OCI-LY3 (cell line): ENCODE measurements around the gene PLA2G2F.

Experiments
- H2AFZ ChIP-seq: fragments of 200-600, 300-600 bp; shearing (Covaris generic); 2 replicates; pipeline ENCODE4 v1.6.0; 2014; ENCODE audit warnings: antibody characterized with exemption, low read depth, low read length
- H3K27ac ChIP-seq: fragments of 200-600, 300-600 bp; sonication (generic); 2 replicates; pipeline ENCODE4 v1.5.1; 2014; ENCODE audit warnings: mild to moderate bottlenecking, low read length, moderate library complexity, mixed read lengths
- H3K27me3 ChIP-seq: fragments of 200-600, 300-600 bp; sonication (generic); 2 replicates; pipeline ENCODE4 v1.6.1; 2014; ENCODE audit warnings: low read depth, low read length, mixed read lengths
- H3K36me3 ChIP-seq: fragments of 200-600, 300-600 bp; sonication (generic); replicated peaks from 2 replicates; pipeline ENCODE3; 2014; ENCODE audit warnings: low read depth, low read length, mixed read lengths
- H3K4me1 ChIP-seq: fragments of 300-600, 200-600 bp; sonication (generic); 2 replicates; pipeline ENCODE4 v1.6.1; 2014; ENCODE audit warnings: low read length, mixed read lengths
- H3K4me2 ChIP-seq: fragments of 200-600, 300-600 bp; sonication (generic); 2 replicates; pipeline ENCODE4 v1.6.1; 2014; ENCODE audit warnings: low read length, mixed read lengths
- H3K4me3 ChIP-seq: fragments of 300-600, 200-600 bp; sonication (generic); 2 replicates; pipeline ENCODE4 v1.5.1; 2014; ENCODE audit warnings: antibody characterized with exemption, mild to moderate bottlenecking, low read length, moderate library complexity
- H3K79me2 ChIP-seq: fragments of 300-600, 200-600 bp; shearing (Covaris generic); 2 replicates; pipeline ENCODE4 v1.6.1; 2014; ENCODE audit warnings: mild to moderate bottlenecking, low read length, mixed read lengths
- H3K9ac ChIP-seq: fragments of 300-600, 200-600 bp; shearing (Covaris generic); 2 replicates; pipeline ENCODE4 v1.6.0; 2014; ENCODE audit warnings: mild to moderate bottlenecking, low read length, moderate library complexity
- H3K9me3 ChIP-seq: fragments of 200-600, 300-600 bp; shearing (Covaris generic); 2 replicates; pipeline ENCODE4 v1.6.1; 2014; ENCODE audit warnings: low read length, mixed read lengths; ENCODE audit not compliant: insufficient read depth
- H4K20me1 ChIP-seq: fragments of 200-600, 300-600 bp; sonication (generic); 2 replicates; pipeline ENCODE4 v1.6.1; 2016; ENCODE audit warnings: low read length, mixed read lengths; ENCODE audit not compliant: insufficient read depth
- EZH2phosphoT487 ChIP-seq: fragments of 200-600 bp; shearing (Covaris generic); IDR thresholded peaks from 2 replicates; pipeline ENCODE4 v1.6.1; 2018; ENCODE audit warnings: antibody characterized with exemption, mixed run types, low read depth
- TF ChIP-seq, protein P1 (sequence below): fragments of 200-600, 300-600 bp; sonication (generic); IDR thresholded peaks from 2 replicates; pipeline ENCODE4 v1.5.1; 2014; ENCODE audit warnings: antibody characterized with exemption, low read length, low read depth

The PLA2G2F gene

DNA sequence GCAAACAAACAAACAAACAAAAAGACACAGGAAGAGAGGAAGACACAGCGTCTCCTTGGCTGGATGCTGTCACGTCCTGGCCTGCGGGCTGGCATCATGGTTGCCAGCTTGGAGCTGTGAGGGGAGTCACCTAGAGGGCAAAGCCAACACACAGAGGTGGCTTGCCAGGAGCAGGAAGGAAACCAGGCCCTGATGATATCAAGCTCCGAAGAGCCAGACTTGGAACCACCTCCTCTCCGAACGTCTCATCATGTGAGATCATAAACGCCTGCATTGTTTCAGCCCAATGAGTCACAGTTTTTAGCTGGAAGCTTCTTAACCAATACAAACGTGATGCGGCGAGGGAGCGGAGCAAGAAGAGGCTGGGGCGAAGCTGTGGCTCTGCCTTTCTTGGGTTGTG, 28.4 kb upstream of the PLA2G2F start:
- peaks cover 9% of the 10 kb centered on the region for H3K4me1 ChIP-seq
- H3K4me3 ChIP-seq: no peak overlapping the region
- no peaks in the 10 kb centered on the region for H4K20me1 ChIP-seq
- no peak overlapping the region for H3K27ac ChIP-seq
- no peak overlapping the region for H2AFZ ChIP-seq
- no peaks in the 10 kb centered on the region for H3K36me3 ChIP-seq
- no peaks in the 10 kb centered on the region for H3K79me2 ChIP-seq
- H3K4me2 ChIP-seq: no peak overlapping the region
- TF ChIP-seq, protein P1, sequence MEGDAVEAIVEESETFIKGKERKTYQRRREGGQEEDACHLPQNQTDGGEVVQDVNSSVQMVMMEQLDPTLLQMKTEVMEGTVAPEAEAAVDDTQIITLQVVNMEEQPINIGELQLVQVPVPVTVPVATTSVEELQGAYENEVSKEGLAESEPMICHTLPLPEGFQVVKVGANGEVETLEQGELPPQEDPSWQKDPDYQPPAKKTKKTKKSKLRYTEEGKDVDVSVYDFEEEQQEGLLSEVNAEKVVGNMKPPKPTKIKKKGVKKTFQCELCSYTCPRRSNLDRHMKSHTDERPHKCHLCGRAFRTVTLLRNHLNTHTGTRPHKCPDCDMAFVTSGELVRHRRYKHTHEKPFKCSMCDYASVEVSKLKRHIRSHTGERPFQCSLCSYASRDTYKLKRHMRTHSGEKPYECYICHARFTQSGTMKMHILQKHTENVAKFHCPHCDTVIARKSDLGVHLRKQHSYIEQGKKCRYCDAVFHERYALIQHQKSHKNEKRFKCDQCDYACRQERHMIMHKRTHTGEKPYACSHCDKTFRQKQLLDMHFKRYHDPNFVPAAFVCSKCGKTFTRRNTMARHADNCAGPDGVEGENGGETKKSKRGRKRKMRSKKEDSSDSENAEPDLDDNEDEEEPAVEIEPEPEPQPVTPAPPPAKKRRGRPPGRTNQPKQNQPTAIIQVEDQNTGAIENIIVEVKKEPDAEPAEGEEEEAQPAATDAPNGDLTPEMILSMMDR: no peak
- H3K27me3 ChIP-seq: no peaks in the 10 kb centered on the region
- no peaks in the 10 kb centered on the region for H3K9me3 ChIP-seq
- no peak overlapping the region for H3K9ac ChIP-seq

DNA sequence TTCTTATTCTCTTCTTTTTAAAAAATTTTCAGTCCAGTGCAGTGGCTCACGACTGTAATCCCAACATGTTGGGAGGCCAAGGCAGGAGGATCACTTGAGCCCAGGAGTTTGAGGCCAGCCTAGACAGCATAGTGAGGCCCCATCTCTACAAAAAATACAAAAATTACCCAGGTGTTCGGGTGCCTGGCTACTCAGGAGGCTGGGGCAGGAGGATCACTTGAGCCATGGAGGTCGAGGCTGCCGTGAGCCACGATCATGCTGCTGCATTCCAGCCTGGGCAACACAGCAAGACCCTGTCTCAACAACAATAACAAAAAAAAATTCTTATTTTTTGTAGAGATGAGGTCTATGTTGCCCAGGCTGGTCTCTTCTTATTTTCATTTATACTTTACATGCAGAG, 27.7 kb upstream of the PLA2G2F start:
- no peak overlapping the region for H3K4me3 ChIP-seq
- H3K9ac ChIP-seq: no peak overlapping the region
- no peak for TF ChIP-seq EZH2phosphoT487
- TF ChIP-seq, protein P1: no peak
- H3K4me2 ChIP-seq: no peak overlapping the region
- no peak overlapping the region for H3K27ac ChIP-seq
- H3K36me3 ChIP-seq: no peaks in the 10 kb centered on the region
- no peak overlapping the region for H2AFZ ChIP-seq
- H3K79me2 ChIP-seq: no peaks in the 10 kb centered on the region
- H3K27me3 ChIP-seq: no peaks in the 10 kb centered on the region
- H4K20me1 ChIP-seq: no peaks in the 10 kb centered on the region
- no peaks in the 10 kb centered on the region for H3K9me3 ChIP-seq
- H3K4me1 ChIP-seq: peaks cover 9% of the 10 kb centered on the region

DNA sequence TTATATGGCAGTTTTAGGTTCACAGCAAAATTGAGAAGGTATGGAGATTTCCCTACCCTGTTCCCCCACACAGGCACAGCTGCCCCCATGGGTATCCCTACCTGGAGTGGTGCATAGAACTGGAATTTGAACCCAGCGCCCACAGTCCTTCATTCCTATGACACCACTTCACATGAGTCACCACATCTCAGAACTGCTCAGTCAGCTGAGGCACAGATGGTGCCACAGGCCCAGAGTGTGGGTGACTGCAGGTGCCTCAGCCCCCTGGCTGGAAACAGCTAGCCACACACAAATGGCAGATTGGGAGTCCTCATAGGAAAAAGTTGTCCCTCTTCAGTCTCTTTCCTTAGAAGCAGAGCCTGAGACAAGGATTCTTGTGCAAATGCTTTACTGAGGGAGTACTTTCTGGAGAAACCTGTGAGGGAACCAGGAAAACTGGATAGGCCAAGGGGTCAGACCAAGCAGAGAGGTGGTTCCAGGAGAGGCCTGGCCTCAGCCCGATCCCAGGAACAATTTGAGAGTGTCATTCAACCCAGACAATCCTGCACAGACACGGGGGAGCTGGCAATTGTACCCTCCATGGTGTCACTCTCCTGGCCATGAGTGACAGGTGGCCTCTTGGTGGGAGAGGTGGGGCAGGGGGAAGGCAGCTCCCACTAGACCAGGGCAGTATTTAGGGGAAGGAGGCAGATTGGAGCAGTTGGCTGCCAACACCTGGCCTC, 26.7 kb upstream of the PLA2G2F start:
- H2AFZ ChIP-seq: no peak overlapping the region
- no peak for TF ChIP-seq EZH2phosphoT487
- TF ChIP-seq, protein P1: no peak
- peaks cover 12% of the 10 kb centered on the region for H3K4me1 ChIP-seq
- no peak overlapping the region for H3K4me2 ChIP-seq
- no peak overlapping the region for H3K27ac ChIP-seq
- no peaks in the 10 kb centered on the region for H3K36me3 ChIP-seq
- H3K4me3 ChIP-seq: no peak overlapping the region
- no peak overlapping the region for H3K9ac ChIP-seq
- H3K9me3 ChIP-seq: no peaks in the 10 kb centered on the region
- no peaks in the 10 kb centered on the region for H4K20me1 ChIP-seq
- no peaks in the 10 kb centered on the region for H3K79me2 ChIP-seq
- no peaks in the 10 kb centered on the region for H3K27me3 ChIP-seq

DNA sequence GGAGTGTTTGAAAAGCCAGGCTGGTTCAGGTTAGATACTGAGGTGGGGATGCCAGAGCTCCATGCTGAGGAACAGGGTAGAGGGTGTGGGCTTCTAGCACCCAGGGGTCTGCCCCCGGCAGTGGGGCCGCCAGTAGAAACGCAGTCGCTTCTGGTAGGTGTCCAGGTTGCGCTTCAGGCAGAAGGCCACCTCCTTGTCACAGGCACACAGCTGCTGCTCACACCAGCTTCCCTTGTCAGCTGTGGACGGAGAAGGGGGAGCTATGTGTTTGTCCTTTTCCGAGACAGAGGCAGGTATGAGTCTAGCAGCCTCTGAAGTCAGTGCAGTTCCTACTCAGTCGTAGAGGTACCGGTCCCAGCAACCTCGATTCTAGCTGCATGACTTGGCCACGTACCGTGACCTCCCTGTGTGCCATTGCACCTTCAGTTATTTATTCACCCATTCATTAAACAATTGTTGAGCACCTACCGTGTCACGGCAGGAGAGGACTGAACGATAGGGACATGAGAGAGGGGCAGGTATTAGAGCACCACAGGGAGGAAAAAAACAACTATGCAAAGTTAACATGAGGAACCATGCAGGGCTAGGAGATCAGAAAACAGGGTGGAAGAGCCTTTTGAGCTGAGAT, 25.0 kb upstream of the PLA2G2F start:
- Histone ChIP-seq H2AFZ (no peak overlapping the region), H3K4me1 (peaks cover 19% of the 10 kb centered on the region), H3K36me3 (no peaks in the 10 kb centered on the region), H3K4me2 (no peak overlapping the region), H3K79me2 (no peaks in the 10 kb centered on the region), H3K27me3 (no peaks in the 10 kb centered on the region), H3K4me3 (no peak overlapping the region), H3K9ac (no peak overlapping the region), H3K9me3 (no peaks in the 10 kb centered on the region), H3K27ac (no peak overlapping the region), H4K20me1 (no peaks in the 10 kb centered on the region)
- no peak for TF ChIP-seq EZH2phosphoT487
- TF ChIP-seq, protein P1: no peak
